Dermis microvascular lymphatic vessel endothelial cell (primary cell): ENCODE measurements around the gene TUBB3. TPM values are rescaled to one million over a fixed set of nuclear protein-coding genes. Genes with fewer than 3 reads are reported as not detected.
"Not testable (repeated sequence)": the region's sequence is repeated elsewhere in the genome, so short reads cannot be mapped to it uniquely, and the experiment has no call there.

ENCODE experiments used
- DNase-seq, 2 donors: peaks; one replicate each; pipeline versions ENCODE4 v3.0.0 to v3.0.0-alpha.2; 2010; ENCODE audit warnings: low read depth in 2 of 2
- total RNA-seq: library from RNA; depleted of rRNA; stranded (reverse); fragments of >200 nt; gene quantifications from 2 replicates; pipeline ENCODE4 v1.2.1, GENCODE V29; 2014

Gene TUBB3
- total RNA-seq, 1 donor from 2014 or later: 137 TPM

DNA sequence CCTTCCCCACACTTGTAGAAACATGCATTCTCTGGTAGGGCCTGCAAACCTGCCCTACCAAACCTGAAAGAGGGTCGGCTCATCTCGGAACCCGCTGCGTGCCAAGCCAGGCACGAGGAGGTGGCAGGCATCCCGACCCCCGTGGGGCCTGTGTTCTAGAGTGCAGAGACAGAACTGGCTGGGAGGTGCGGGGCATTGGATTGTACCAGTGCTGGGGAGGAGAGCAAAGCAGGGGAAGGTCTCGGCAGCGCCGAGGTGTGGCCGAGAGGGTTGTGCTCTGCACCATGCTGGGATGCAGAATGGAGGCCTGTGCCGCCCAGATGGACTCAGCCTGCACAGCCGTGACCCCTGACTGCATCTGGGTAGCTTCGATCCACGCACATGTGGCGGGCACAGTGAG is 22.3 kb upstream of the TUBB3 start:
- DNase-seq: no peak

DNA sequence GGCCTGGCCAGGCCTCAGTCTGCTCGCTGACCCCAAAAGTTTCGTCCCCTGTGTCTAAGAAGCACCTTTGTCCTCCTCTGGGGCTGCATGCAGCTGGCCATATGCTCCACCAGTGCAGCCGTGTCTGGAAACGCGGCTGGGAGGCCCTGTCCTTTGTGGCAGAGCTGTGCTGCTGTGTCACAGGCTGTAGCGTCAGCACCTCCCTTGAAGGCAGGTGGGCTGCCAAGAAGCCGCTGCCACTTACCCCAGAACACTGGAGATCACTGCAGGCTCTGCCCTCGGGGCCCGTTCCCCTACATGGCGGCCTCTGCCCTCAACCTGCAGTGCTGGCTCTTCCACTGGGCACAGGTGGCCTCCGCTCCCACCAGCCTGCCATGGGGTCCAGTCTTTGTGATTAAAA is 20.2 kb upstream of the TUBB3 start:
- no peak for DNase-seq

DNA sequence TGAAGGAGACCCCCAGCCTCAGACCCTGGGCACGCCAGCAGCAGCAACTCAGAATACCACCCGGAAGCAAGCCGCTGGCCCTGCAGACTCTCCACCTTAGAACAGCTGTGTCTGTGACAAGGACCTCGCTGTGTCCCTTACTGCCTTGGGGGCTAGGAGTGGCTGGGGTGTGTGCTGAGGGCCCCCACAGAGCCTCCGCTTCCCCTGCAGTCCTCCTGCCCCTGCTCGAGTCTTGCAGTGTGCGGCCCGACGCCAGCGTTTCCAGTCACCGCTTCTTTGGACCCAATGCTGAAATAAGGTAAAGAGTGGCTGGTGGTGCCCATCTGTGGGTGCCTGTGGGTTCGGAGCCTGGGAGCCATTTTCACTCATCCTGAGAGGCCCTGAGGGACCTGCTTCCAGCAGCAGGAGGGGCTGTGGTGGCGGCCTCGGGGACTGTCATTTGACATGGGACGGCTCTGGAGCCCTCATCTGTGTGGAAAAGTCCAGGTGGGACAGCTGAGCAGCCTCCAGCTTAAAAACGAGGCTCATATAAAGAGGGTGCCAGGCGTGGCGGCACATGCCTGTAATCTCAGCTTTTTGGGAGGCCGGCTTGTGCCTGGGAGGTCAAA is 19.1 kb upstream of the TUBB3 start:
- DNase-seq: no peak

DNA sequence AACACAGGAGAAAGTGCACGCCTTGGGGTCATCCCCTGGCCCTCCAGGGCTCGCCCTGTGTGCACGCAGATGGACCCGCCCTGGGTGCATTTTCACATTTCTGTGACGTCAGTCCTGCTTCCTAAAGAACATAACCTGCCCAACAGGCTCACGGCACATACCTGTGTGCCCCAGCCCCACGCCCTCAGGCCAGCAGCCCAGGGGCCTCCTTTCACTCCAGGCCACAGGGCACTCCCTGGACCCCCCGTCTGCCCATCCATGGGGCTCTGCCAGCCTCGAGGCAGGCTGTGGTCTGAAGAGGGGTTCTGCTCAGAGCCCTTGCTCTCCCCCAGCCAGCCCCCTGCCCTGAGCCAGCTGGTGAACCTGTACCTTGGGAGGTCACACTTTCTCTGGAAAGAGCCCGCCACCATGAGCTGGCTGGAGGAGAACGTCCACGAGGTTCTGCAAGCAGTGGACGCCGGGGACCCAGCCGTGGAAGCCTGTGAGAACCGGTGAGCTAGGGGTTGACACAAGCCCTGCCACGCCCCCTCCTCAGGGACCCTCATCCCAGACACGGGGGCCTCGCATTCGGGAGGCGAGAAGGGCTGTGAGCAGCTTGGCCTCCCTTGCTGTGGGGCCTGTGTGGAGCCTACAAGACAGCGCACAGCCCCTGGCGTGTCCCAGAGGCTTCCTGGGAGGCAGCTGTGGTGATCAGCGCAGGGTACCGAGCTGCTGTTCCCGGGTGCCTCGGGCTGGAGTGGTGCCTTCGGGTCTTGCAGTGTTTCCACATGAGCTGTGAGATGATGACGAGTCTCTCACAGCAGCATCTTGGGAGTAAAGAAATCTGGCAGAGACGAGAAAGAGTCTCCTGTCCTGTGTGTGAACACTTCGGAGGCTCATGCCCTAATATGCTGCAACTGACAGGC is 18.3 kb upstream of the TUBB3 start:
- DNase-seq: no peak

DNA sequence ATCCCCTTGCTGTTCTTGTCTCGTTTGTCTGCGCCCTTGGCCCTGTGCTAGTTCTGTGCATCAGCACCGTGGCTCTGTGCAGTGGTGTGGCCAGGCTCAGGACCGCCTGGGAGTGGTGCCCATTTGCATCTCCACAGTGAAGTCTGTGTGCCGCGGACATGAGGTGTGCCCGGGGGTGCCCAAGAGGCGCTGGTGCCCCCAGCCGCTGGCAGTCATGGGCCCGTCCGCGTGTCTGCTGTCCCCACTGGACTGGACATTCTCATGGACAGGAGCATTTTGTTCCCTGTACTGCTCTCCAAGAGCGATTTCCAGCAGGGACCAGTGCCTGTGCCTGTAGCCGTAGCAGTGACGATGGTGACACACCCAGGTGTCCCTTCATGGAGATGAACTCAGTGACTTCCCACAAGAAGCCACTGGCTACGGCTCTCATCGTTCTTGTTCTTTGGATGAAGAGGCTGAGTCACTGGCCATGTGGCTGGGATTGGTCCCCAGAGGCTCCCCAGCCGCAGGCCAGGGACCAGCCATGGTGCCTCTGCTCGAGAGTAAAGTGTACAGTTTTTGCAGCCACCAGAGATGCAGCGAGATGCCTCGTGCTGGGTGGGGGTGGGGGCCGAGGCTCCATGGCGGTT is 17.5 kb upstream of the TUBB3 start:
- no peak for DNase-seq

DNA sequence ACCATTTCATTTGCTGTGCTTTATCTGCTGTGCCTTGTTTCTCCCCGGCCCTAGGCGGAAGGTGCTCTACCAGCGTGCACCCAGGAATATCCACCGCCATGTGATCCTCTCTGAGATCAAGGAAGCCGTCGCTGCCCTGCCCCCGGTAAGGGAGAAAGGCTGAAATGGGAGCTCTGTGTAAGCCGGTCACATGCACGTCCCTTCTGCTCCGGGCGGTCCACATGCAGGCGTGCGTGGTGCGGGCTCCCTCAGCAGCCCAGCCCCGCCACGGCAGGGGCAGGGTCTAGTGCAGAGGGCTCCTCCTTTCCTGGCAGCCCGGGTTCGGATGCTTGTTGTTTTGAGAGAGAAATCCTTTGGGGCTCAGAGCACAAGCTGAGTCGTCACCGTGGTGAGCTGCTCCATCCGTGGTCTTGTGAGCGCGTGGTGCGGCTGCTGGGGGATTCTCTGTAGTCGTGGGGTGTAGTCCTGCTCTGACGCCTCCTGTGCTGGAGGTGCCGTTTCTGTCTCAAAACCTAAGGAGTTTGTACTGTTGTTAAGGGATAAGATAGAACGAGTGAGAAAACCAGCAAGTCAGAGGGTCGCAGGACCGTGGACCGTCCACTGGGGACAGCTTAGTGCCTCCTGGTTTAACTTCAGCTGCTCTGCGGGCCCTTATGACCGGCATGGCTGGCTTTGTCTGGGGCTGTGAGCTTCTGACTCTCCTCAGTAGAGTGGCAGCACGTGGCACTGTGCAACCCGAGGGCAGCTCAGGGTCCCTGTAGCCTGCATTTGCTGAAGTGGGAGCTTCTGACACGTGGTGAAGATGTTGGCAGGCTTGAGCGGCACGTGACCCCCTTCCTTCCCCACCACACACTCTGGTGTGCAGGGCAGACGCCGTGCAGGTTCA is 16.8 kb upstream of the TUBB3 start:
- DNase-seq: no peak

DNA sequence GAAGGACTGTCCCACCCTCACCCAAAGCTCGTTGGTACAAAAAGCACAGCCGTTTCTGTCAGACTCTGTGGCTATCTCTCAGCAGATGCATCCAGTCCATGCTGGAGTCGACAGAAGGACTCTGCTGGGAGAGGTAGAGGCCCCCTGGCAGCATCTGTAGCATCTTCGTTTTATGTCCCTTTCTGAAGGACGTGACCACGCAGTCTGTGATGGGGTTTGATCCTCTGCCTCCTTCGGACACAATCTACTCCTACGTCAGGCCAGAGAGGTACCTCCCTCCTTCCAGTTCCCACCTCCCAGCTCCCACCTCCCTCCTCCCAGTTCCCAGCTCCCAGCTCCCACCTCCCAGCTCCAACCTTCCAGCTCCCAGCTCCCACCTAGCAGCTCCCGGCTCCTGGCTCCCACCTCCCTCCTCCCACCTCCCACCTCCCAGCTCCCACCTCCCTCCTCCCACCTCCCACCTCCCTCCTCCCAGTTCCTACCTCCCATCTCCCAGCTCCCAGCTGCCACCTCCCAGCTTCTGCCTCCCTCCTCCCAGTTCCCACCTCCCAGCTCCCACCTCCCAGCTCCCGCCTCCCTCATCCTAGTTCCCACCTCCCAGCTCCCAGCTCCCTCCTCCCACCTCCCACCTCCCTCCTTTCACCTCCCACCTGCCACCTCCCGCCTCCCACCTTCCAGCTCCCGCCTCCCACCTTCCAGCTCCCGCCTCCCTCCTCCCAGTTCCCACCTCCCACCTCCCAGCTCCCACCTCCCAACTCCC is 15.9 kb upstream of the TUBB3 start:
- DNase-seq: no peak

DNA sequence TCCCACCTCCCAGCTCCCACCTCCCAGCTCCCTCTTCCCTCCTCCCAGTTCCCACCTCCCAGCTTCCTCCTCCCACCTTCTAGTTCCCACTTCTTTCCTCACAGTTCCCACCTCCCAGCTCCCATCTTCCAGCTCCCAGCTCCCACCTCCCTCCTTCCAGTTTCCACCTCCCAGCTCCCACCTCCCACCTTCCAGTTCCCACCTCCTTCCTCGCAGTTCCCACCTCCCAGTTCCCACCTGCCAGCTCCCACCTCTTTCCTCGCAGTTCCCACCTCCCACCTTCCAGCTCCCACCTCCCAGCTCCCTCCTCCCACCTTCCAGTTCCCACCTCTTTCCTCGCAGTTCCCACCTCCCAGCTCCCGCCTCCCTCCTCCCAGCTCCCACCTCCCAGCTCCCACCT is 14.9 kb upstream of the TUBB3 start:
- no peak for DNase-seq

DNA sequence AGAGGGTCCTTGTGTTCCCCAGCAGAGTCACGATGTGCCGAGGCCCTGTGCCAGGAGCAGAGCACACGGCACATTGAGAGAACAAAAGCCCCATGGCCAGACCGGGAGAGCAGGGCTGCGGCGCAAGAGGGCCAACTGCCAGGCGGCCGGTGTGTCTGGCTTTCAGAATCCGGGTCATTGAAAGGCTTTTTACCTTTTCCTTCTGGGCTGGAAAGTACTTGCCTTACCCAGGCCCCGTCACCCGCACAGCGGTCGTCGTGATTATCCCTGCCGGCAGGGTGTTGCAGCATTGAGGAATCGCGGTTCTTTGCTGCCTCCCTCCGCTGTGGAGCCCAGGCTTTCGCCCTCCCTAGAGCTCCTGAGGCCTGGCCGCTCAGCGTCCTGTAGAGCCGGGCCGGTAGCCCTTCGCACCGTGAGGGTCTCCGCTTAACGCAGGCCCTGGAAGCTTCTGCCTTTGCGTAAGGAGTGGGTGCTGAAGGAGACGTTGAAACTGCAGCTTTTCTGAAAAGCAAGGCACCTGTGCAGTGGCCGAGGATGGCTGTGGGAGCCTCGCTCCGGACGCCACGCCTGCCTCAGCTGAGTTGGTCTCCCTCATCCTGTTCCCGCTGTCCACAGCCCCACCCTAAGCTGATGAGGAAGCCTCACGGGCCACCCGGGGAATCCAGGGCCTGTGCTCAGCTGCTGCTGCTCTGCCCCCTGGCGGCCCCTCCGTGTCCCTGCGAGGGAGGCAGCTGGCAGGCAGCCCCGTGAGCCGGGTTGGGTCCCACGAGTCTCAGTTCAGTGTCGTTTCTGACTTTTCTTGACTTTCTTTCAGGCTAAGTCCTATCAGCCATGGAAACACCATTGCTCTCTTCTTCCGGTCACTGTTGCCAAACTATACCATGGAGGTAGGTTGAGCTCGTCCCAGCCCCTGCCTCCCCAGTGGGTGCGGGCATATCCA is 13.1 kb upstream of the TUBB3 start:
- peak; percentile 56 to 74 for DNase-seq

DNA sequence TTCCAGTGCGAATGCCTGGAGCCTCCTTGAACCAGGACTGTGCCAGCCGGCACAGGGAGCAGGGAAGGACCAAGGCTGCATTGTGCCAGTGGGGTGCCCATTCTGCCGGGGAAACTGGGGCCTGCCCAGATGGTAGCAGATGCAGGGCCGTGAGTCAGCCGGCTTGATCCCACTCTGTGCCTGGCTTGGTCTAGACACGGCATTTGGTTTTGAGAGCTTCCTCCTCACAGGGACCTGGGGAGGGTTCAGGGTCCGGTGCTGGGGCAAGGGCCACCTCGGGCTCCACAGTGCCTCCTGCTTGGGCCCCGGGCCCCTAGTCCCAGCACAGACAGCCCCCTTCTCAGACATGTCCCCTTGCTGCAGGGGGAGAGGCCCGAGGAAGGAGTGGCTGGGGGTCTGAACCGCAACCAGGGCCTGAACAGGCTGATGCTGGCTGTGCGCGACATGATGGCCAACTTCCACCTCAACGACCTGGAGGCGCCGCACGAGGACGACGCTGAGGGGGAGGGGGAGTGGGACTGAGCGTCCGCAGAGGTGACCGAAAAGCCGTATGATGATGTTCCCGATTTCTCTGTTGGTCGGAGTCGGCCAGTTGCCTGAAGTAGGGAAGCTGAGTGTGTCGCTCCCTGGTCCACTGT is 12.3 kb upstream of the TUBB3 start:
- no peak for DNase-seq

DNA sequence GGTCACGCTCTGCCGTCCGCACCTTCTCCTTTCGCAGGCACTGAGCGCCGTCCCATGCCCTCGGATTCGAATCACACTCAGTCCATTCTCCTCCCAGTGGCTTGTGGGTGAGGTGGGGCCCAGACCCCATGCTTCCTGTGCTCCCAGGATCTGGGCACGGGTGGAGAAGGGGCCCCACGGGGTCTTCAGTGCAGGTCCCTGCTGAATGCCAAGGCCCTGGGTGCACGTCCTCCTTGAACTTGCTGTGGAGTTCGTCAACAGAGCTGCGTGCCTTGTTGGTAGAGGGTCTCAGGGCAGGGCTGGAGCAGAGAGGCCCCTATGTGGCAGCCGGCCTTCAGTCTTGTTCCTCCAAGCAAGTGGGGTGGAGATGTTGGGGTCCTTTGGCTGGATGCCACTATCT is 11.8 kb upstream of the TUBB3 start:
- DNase-seq: no peak

DNA sequence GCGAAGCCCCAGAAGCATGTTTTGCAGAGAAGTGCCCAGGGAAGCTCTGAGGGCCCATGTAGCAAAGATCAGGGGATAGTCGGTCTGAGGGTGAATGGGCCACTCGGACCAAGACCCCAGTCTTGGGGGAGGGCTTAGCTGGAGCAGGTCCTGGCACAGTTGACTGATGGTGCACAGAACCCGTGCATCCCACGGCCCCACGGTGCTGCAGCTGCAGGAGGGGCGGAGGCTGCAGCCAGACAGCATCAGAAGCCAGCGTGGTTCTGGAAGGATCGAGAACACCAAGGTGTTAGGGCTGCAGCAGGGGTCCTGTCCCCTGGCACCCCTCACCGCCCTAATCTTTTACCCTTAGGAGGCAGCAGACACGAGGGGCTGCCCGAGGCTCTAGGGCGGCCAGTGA is 11.0 kb upstream of the TUBB3 start:
- no peak for DNase-seq

DNA sequence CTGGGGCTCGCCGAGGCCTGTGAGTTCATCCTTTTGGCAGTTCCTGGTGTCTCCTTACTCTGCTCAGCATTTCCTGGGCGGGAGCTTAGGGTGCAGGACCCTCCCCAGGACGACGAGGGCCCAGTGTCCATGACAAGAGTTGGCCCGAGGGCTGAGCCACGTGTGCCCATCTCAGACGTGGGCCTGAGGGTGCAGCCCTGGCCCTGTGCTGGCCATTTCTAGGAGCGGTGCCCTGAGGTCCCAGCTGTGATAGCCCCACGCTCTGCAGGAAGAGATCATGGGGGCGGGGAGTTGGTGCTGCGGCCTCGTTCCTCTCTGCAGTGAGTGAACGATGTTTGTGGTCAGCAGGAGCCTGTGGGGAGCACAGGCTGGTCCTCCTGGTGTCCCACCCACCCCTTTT is 10.5 kb upstream of the TUBB3 start:
- no peak for DNase-seq

DNA sequence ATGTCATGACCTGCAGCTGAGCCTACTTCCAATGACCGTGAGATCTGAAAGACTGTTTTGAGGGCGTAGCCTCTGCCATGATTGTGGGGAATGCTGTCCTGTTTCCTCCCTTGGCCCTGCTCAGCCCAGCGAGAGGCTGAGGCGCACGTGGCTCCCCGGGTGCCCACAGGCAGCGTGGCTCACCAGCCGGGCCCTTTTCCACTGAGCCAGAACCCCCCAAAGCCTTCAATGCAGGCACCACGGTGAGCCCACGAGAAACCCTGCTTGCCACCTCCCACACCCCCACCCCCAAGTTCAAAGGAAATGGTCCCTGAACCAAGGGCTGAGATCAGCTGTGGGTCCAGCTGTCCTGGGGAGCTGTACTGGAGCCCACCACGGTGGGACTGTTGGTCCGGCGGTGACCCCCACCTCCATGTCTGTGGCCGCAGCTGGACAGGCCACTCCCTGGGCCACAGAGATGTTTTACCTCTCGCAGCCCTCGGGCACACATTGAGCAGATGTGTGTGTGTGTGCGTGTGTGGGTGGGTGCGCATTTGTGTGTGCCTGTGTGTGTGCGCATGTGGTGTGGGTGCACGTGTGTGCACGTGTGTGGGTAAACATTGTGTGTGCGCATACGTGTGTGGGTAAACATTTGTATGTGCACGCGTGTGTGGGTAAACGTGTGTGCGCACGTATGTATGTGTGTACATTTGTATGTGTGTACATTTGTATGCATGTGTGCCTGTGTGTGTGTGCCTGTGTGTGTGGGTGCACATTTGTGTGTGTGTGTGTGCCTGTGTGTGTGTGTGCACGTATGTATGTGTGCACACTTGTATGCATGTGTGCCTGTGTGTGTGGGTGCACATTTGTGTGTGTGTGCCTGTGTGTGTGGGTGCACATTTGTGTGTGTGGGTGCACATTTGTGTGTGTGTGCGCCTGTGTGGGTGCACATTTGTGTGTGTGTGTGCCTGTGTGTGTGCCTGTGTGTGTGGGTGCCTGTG is 9.4 kb upstream of the TUBB3 start:
- no peak for DNase-seq

DNA sequence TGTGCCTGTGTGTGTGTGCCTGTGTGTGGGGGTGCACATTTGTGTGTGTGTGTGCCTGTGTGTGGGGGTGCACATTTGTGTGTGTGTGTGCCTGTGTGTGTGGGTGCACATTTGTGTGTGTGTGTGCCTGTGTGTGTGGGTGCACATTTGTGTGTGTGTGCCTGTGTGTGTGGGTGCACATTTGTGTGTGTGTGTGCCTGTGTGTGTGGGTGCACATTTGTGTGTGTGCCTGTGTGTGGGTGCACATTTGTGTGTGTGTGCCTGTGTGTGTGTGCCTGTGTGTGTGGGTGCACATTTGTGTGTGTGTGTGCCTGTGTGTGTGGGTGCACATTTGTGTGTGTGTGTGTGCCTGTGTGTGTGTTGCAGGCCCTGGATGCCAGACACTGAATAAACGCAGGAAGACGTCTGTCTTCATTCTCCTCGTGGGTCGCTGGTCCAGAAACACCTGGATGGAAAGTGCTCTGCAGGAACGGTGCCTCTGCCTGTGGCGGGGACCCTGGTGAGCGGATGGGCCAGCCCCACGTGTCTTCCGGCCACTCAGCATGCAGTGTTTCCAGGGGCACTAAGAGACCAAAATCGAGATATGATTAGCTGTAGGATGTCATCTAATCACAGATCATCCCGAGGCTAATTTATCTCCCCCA is 8.4 kb upstream of the TUBB3 start:
- not testable (repeated sequence) for DNase-seq

DNA sequence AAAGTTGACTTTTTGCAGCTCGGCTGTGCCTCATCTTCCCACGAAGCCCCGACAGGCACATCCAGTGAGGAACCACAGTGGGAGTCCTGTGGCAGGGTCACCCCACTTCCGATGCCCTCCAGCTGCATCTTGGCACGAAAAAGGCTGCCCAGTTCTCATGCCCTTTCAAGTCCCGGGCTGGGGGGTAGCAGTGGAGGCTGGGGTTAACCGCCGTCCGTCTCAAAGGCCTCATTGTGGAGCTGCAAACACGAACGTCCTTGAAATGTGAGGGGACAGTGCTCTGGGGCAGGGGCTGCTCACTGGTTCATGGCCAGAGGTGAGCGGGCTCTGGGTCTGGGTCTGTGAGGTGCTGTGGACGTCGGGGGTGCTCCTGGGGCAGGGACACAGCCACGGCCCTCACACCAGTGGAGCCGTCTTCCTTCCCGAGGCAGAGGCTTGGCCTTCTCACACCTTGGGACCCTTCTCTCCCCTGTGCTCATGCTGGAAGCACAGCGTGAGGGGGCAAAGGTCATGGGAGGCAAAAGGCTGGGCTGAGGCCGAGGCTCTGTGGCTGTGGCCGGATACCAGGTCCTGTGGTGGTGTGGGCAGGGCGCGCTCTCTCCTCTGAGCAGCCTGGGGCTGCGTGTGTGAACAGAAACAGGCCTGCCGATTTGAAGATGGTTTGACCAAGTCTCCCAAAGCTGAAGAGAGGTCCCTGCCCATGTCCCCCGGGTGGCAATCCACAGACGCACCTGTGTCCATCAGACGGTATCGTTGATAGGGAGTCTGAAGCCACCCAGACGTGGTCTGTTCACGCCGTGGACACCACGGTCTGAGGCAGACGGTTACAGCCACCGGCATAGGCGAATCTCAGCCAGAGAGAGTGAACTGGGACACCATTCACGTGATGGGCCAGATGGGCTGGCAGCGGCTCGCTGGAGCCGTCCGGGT is 7.6 kb upstream of the TUBB3 start:
- no peak for DNase-seq
